Small intestine (tissue), 7 donors: ENCODE results near the gene HOXD12. TPM values are rescaled to one million over a fixed set of nuclear protein-coding genes. Genes with fewer than 3 reads are reported as not detected.

ENCODE experiments used
- DNase-seq, 2 donors: peaks; one replicate each; pipeline versions ENCODE4 v3.0.0 to v3.0.0-alpha.2; 2013
- FAIRE-seq: peaks from 2 replicates; lab custom pipeline; 2012; peaks lifted over from hg19 to GRCh38; lab: Jason Lieb, UNC
- H3K27ac ChIP-seq, 3 donors: one replicate each; pipeline ENCODE4 v1.5.1; 2013; ENCODE audit warnings: low read length in 2 of 3, mild to moderate bottlenecking in 2 of 3, control low read depth in 1 of 3, inconsistent platforms in 1 of 3, low read depth in 1 of 3, moderate library complexity in 1 of 3
- H3K27me3 ChIP-seq, 3 donors: one replicate each; pipeline ENCODE4 v1.6.1; 2013; ENCODE audit warnings: low read length in 3 of 3, inconsistent platforms in 1 of 3; ENCODE audit not compliant: control insufficient read depth in 3 of 3, insufficient read depth in 3 of 3
- H3K36me3 ChIP-seq, 3 donors: one replicate each; pipeline ENCODE4 v1.6.1; 2013; ENCODE audit warnings: low read length in 3 of 3, inconsistent platforms in 1 of 3, low read depth in 1 of 3, mild to moderate bottlenecking in 1 of 3, moderate library complexity in 1 of 3; ENCODE audit not compliant: control insufficient read depth in 3 of 3, insufficient read depth in 2 of 3
- H3K4me1 ChIP-seq, 3 donors: one replicate each; pipeline ENCODE4 v1.6.1; 2013; ENCODE audit warnings: low read length in 2 of 3, inconsistent platforms in 1 of 3, low read depth in 1 of 3, mild to moderate bottlenecking in 1 of 3, moderate library complexity in 1 of 3; ENCODE audit not compliant: control insufficient read depth in 3 of 3, insufficient read depth in 2 of 3
- H3K4me3 ChIP-seq, 3 donors: one replicate each; pipeline ENCODE4 v1.5.1; 2013; ENCODE audit warnings: low read length in 3 of 3, control low read depth in 1 of 3, inconsistent platforms in 1 of 3, low read depth in 1 of 3, mild to moderate bottlenecking in 1 of 3, moderate library complexity in 1 of 3
- H3K9me3 ChIP-seq, 2 donors: one replicate each; pipeline ENCODE4 v1.6.1; 2013; ENCODE audit warnings: low read depth in 1 of 2, low read length in 1 of 2; ENCODE audit not compliant: control insufficient read depth in 2 of 2, insufficient read depth in 1 of 2
- WGBS, 3 donors: extraction: QIAGEN DNeasy Blood & Tissue Kit; methylation state at CpG; one replicate each; pipeline ENCODE4 v1.1.7; 2013; 5-methylcytosine and 5-hydroxymethylcytosine counted together
- polyA plus RNA-seq, 4 donors: library from polyadenylated mRNA; stranded (reverse) in 3 of 4; unstranded in 1 of 4; fragments of 200-250 nt in 3 of 4; fragments of 120-200 nt in 1 of 4; gene quantifications; one replicate each; pipeline versions ENCODE4 v1.2.1 to v1.2.3, GENCODE V29; 2013
- donor health status: healthy with polysubstance abuse.
- donor health status: control.
- donor health status: control.
- donor health status: Bipolar disorder and iron deficiency.
- donor health status: healthy.

HOXD12 gene
- polyA plus RNA-seq, 4 donors = not detected

DNA sequence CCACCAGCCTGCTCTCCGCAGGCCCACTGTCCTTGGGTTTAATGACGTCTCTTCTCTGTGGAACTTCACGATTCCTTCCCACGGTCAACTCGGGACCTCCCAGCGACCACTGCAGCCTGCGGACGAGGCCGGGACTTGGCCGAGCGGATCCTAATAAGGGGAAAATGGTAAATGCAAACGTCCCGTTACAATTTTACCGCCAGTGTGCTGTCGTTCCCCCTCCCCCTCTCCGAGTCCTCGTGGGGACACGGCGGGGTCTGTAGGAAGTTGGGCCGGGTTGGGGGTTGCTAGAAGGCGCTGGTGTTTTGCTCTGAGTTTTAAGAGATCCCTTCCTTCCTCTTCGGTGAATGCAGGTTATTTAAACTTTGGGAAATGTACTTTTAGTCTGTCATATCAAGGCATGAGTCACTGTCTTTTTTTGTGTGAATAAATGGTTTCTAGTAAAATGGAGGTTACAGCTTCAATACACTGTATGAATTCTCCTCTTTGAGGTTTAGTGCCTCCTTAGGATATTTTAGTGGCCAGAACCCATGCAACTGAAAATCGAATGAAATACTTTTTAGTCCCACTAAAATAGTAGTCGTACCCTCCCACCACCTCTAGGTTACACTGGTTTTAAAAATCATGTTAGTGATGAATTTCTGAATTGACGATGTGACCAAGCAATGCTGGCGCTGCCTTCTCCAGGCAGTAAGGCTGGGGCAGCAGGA is 9.8 kb downstream of the HOXD12 start:
- 8 to 15% (median 14%) methylated on average over 26 of the region's 26 CpGs for WGBS, 3 donors
- H3K9me3 ChIP-seq = peaks cover 0 to 4% of the 10 kb centered on the region in 2 donors
- peak overlapping the region in 1 of 3 donors; percentile 21 for H3K4me3 ChIP-seq
- peaks cover 17 to 91% (median 59%) of the 10 kb centered on the region in 3 donors for H3K27me3 ChIP-seq
- FAIRE-seq (no peak), DNase-seq (no peak)
- no peaks in the 10 kb centered on the region for H3K4me1 ChIP-seq
- H3K27ac ChIP-seq = no peak overlapping the region
- no peaks in the 10 kb centered on the region for H3K36me3 ChIP-seq

DNA sequence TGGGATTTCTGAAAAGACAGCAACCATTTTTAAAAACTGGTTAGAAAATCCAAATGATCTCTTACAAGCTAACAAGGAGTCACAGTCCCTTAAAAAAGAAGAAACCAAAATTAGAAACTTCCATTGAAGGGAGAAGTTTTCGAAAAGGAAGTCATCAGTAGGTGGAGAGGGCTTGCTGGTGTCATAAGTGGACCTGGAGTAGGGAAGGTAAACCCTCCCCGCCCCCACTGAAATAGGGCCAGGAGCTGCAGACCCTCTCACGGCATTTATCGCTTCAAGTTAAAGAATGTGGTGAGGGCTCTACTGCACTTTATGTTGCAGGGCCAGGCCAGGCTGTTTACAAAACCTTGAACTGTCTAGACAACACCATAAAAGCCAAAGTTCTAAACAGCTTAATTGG is 10.4 kb downstream of the HOXD12 start:
- Histone ChIP-seq H3K9me3 (peaks cover 0 to 1% of the 10 kb centered on the region in 2 donors), H3K4me3 (no peak overlapping the region), H3K4me1 (no peaks in the 10 kb centered on the region), H3K27me3 (peaks cover 20 to 91% (median 57%) of the 10 kb centered on the region in 3 donors), H3K27ac (no peak overlapping the region), H3K36me3 (no peaks in the 10 kb centered on the region)
- DNase-seq = no peak
- 14 to 17% (median 17%) methylated on average over 4 of the region's 4 CpGs for WGBS, 3 donors
- FAIRE-seq = no peak

DNA sequence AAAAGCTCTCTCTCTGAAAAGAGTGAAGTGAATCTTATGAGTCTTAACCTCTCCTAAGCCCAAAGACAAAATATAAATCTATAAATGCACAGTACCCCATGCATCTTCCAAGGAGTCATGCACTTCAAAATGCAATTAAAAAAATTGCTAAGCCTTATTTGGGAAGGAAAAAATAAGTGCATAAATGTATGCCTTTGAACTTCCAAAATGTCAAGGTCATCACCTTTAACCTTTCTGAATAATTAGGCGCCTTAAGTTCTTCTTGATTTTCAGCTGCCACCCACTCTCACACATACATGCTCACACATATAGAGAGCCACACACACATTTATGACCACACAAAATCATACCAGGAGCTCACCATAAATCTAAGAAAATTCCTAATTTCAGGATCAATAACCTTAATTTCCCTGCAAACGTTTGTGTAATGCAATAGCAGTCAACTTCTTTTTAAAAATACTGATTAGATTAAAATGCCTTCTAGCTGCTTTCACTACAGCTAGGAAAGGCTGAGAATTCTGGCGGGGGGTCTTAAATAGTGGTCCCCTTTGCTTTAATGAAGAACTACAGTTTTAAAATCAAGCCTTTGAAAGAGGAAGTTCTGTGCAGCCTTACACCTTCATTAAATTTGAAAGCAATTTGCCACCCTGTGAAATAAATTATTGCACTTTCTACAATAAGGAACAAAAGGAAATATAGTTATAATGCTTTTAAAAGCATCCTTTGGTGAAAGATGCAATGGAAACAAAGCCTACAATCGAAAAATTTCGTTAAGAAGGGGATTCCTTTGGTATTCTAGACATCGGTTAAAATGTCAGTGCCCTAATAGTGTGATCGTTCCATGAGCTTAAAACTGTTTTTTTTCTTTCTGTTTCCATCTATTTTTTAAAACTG is 11.1 kb downstream of the HOXD12 start:
- Histone ChIP-seq H3K4me3 (no peak overlapping the region), H3K4me1 (no peaks in the 10 kb centered on the region), H3K36me3 (no peaks in the 10 kb centered on the region), H3K9me3 (no peaks in the 10 kb centered on the region), H3K27me3 (peaks cover 20 to 90% (median 51%) of the 10 kb centered on the region in 3 donors), H3K27ac (no peak overlapping the region)
- WGBS, 3 donors = 19 to 24% (median 23%) methylated on average over 7 of the region's 7 CpGs
- DNase-seq = no peak
- FAIRE-seq = no peak

DNA sequence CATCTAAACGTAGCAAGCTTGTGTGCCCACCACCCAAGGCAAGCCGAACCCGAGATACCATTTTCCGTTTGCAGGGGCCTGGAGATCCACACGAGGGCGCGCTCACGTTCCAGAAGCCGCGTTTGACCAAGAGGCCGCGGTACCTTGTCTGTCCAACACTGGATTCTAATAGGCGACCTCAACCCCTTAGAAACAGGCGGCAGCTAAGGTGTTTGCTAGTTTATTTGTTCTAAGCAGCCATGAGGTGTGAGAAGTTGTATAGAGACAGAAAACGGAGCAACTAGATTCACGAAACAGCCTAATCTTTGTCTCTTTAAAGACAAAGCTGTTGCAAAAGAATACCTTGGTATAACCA is 11.7 kb downstream of the HOXD12 start:
- no peaks in the 10 kb centered on the region for H3K4me1 ChIP-seq
- no peaks in the 10 kb centered on the region for H3K36me3 ChIP-seq
- no peak overlapping the region for H3K4me3 ChIP-seq
- peak; percentile 28 to 67 for DNase-seq
- H3K9me3 ChIP-seq = no peaks in the 10 kb centered on the region
- no peak overlapping the region for H3K27ac ChIP-seq
- no peak for FAIRE-seq
- 2 to 4% (median 3%) methylated on average over 16 of the region's 16 CpGs for WGBS, 3 donors
- peaks cover 27 to 90% (median 53%) of the 10 kb centered on the region in 3 donors for H3K27me3 ChIP-seq

DNA sequence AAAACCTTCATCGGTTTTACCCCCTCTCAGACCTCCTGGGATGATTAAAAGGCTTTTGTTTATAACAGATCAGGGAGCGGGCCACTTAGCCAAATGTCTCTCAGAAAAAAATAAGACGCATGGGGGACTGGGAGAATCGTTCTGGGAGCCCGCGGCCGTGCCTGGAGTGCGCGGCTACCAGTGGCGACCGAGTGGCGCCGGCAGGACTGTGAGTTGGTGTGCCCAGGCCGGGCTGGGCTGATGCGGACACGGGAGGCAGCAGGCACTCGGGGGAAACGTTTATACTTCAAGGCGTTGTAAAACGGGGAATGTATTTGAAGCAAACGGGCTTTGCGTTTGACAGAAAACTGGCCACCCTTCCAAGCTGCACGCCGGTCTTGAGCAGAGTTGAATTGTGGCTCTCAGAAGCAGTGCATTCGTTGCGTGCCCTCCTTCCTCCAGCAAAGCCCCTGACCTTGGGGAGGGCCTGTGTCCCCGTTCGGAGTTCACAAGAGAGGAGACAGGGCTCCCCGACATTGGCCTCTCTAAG is 12.3 kb downstream of the HOXD12 start:
- Histone ChIP-seq H3K9me3 (no peaks in the 10 kb centered on the region), H3K36me3 (no peaks in the 10 kb centered on the region), H3K27ac (no peak overlapping the region), H3K4me1 (no peaks in the 10 kb centered on the region), H3K27me3 (peaks cover 32 to 91% (median 57%) of the 10 kb centered on the region in 3 donors), H3K4me3 (no peak overlapping the region)
- DNase-seq (no peak), FAIRE-seq (no peak)
- WGBS, 3 donors = 4 to 8% (median 5%) methylated on average over 28 to 29 of the region's 29 CpGs

DNA sequence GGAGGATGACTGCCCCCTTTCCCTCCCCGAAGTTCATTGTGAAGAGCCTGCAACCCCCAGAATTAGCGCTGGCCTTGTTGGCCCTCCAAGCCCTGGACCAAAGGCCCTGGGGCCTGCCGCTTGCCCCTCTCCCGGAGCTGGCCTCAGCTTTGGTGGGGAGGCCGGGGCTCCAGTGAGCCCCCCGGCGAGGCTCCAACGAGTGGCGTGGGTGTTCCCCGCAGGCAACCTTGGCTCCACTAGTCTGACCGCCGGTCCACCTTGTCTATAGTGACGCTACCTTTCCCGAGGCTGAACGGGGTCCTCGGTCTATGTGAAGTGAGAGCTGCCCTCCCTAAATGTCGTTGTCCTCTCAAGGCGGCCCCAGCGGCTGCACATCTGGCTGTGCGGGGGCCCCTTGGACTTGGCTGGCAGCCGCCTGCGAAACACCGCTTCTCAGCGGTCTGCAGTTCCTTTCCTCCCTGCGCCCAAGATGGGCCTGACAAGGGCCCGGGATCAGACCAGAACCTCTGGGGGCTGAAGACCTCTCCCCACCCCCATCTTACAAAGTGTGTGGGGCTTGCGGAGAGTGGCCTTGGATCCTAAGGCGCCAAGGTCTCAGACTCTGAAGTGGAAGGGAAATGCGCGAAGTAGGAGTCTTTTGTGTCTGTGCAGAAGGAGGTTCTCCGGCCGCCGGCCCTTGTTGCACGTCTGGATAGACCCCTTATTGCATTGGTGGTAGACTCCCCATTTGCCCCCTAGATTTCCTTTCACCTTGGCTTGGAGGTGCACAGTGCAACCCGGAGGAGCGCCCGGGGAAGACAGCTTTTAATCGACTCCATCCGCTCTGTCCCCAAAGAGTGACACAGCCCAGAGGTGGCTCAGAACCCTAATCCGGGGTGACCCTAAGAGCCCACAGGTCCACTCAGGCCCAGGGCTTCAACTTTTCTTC is 13.0 kb downstream of the HOXD12 start:
- H3K36me3 ChIP-seq = no peaks in the 10 kb centered on the region
- DNase-seq (no peak), FAIRE-seq (no peak)
- H3K27me3 ChIP-seq = peaks cover 27 to 94% (median 59%) of the 10 kb centered on the region in 3 donors
- no peaks in the 10 kb centered on the region for H3K4me1 ChIP-seq
- H3K9me3 ChIP-seq = no peaks in the 10 kb centered on the region
- H3K27ac ChIP-seq = no peak overlapping the region
- WGBS, 3 donors = 9 to 15% (median 12%) methylated on average over 38 to 40 of the region's 40 CpGs
- peak overlapping the region in 1 of 3 donors; percentile 13 for H3K4me3 ChIP-seq

DNA sequence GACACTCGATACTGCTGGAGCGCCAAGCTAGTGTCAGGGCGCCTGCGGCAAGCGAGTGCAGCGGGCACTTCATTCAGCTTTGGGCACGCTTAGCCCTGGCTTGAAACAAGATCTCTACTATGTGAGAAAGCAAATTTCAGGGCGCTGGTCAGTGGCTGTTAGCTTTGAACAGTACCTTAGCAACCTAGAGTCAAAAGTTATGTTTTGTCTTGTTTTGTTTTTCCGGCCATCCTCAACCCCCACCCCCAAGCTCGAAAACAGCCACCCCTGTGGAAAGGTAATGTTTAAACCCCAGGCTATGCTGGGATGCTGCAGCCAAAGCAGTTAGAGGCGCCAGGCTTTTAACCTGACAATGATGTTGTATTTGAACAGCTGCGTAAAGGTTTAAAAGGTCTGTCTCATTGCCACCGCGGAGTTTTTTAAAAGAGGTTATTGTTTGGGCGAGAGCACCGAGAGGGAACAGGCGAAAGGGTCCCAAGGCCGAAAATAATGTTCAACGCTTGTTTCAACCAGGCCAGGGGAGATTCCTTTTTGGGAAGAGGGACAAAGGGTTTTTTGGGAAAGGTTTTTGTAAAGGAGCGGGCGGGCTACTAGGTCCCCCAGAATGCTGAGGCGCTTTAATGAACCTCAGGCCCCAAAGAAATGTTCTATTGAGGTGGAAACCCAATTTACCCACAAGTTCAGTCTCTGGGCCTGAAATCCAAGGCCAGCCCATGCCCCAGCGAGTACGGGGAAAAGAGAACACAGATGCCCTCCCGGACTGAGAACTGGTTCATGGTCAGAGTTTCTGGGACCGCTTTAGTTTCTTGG is 14.7 kb downstream of the HOXD12 start:
- FAIRE-seq (no peak), DNase-seq (no peak)
- no peak overlapping the region for H3K27ac ChIP-seq
- H3K9me3 ChIP-seq = peaks cover 0 to 4% of the 10 kb centered on the region in 2 donors
- WGBS, 3 donors = 9 to 12% (median 11%) methylated on average over 26 of the region's 26 CpGs
- peaks cover 29 to 98% (median 58%) of the 10 kb centered on the region in 3 donors for H3K27me3 ChIP-seq
- H3K36me3 ChIP-seq = no peaks in the 10 kb centered on the region
- H3K4me1 ChIP-seq = no peaks in the 10 kb centered on the region
- peak overlapping the region in 1 of 3 donors; percentile 0 for H3K4me3 ChIP-seq
